ENCODE measurements around the gene LAG3. TPM values are rescaled to one million over a fixed set of nuclear protein-coding genes. Genes with fewer than 3 reads are reported as not detected.
"Not testable (repeated sequence)": the region's sequence is repeated elsewhere in the genome, so short reads cannot be mapped to it uniquely, and the experiment has no call there.

LAG3 gene
- total and polyA plus RNA-seq, 2 experiments from 2014 or later = 3.7 to 4.7 TPM

- H3K27me3 ChIP-seq (ENCODE audit: insufficient read depth) = no peaks in the 10 kb centered on the region
- Mint-ChIP-seq H3K9me3 (no peaks in the 10 kb centered on the region), H3K27me3 (ENCODE audit: insufficient read depth, low read depth, poor library complexity) (peaks cover 10% of the 10 kb centered on the region), H3K4me1 (peaks cover 7% of the 10 kb centered on the region; the same call in 2 of the 3 replicates), H3K27ac (peak overlapping the region; percentile 93), H3K36me3 (ENCODE audit: low read depth) (peaks cover 9% of the 10 kb centered on the region), H3K4me3 (no peak overlapping the region)
- H3F3A ChIP-seq (replicated peaks; ENCODE audit: low read depth) = 0 out of 2 replicates have a peak, but pooled peaks cover 3% of the 10 kb centered on the region
- H3K4me3 ChIP-seq = no peak overlapping the region
- ATAC-seq (peak; percentile 99), DNase-seq (ENCODE audit: low spot score) (peak; percentile 66)
- no peak overlapping the region for H2AFZ ChIP-seq
- H4K20me1 ChIP-seq (replicated peaks; ENCODE audit: insufficient read depth) = 0 out of 2 replicates have a peak, but pooled peaks cover 2% of the 10 kb centered on the region
- no peaks in the 10 kb centered on the region for H3K36me3 ChIP-seq (ENCODE audit: insufficient read depth)
- no peak overlapping the region for H3K4me2 ChIP-seq
- H3K79me2 ChIP-seq (replicated peaks; ENCODE audit: insufficient read depth) = no peaks in the 10 kb centered on the region
- no peaks in the 10 kb centered on the region for H3K4me1 ChIP-seq (ENCODE audit: insufficient read depth)
- H3K9me2 ChIP-seq (ENCODE audit: insufficient read depth) = no peaks in the 10 kb centered on the region
- no peak for TF ChIP-seq POLR2AphosphoS5 (IDR thresholded peaks at IDR 0.05; ENCODE audit: low read depth)
- peak; percentile 71 to 72 for TF ChIP-seq CTCF (conservative IDR thresholded peaks at IDR 0.05; ENCODE audit: low read depth in 2 of 2)
- no peak for TF ChIP-seq ZNF114 (CRISPR knock-in tag; IDR thresholded peaks at IDR 0.05)
- H3K27ac ChIP-seq (ENCODE audit: low read depth) = peak overlapping the region; percentile 2; the same call in 1 of the 2 replicates
These were observed 36.7 kb upstream of the LAG3 start for GRCh38 chr12:6735448-6736191.

GRCh38 chr12:6736754-6737153 is 35.6 kb upstream of the LAG3 start:
- Histone ChIP-seq H3K27ac (ENCODE audit: low read depth) (no peak overlapping the region), H3K4me2 (no peak overlapping the region), H3K9me2 (ENCODE audit: insufficient read depth) (no peaks in the 10 kb centered on the region), H2AFZ (no peak overlapping the region), H3K4me3 (no peak overlapping the region), H3K27me3 (ENCODE audit: insufficient read depth) (no peaks in the 10 kb centered on the region), H3K4me1 (ENCODE audit: insufficient read depth) (no peaks in the 10 kb centered on the region), H4K20me1 (replicated peaks; ENCODE audit: insufficient read depth) (0 out of 2 replicates have a peak, but pooled peaks cover 2% of the 10 kb centered on the region), H3K79me2 (replicated peaks; ENCODE audit: insufficient read depth) (no peaks in the 10 kb centered on the region), H3K36me3 (ENCODE audit: insufficient read depth) (no peaks in the 10 kb centered on the region), H3F3A (replicated peaks; ENCODE audit: low read depth) (0 out of 2 replicates have a peak, but pooled peaks cover 5% of the 10 kb centered on the region)
- no peak for DNase-seq (ENCODE audit: low spot score)
- no peak overlapping the region for H3K4me3 Mint-ChIP-seq
- H3K4me1 Mint-ChIP-seq = peaks cover 7% of the 10 kb centered on the region
- TF ChIP-seq ZNF462 (CRISPR knock-in tag; IDR thresholded peaks at IDR 0.05) (no peak), CREB1 (CRISPR knock-in tag; IDR thresholded peaks at IDR 0.05; ENCODE audit: low read depth) (no peak), EZH2 (IDR thresholded peaks at IDR 0.05; ENCODE audit: low read depth, unreplicated experiment) (no peak)
- no peak overlapping the region for H3K27ac Mint-ChIP-seq
- no peak for ATAC-seq
- H3K36me3 Mint-ChIP-seq (ENCODE audit: low read depth) = no peaks in the 10 kb centered on the region; the same call in 2 of the 3 replicates
- peaks cover 4% of the 10 kb centered on the region for H3K27me3 Mint-ChIP-seq (ENCODE audit: insufficient read depth, low read depth, poor library complexity)
- H3K9me3 Mint-ChIP-seq = no peaks in the 10 kb centered on the region

- H4K20me1 ChIP-seq (replicated peaks; ENCODE audit: insufficient read depth); DNase-seq (ENCODE audit: low spot score); H3K9me3 Mint-ChIP-seq; H3K4me3 Mint-ChIP-seq; H3F3A ChIP-seq (replicated peaks; ENCODE audit: low read depth); H3K9me2 ChIP-seq (ENCODE audit: insufficient read depth); H3K27ac Mint-ChIP-seq; H3K4me3 ChIP-seq; H3K4me1 Mint-ChIP-seq; H3K79me2 ChIP-seq (replicated peaks; ENCODE audit: insufficient read depth); ATAC-seq; H3K4me2 ChIP-seq; H3K36me3 ChIP-seq (ENCODE audit: insufficient read depth); H3K27ac ChIP-seq (ENCODE audit: low read depth); H2AFZ ChIP-seq; H3K27me3 ChIP-seq (ENCODE audit: insufficient read depth); H3K27me3 Mint-ChIP-seq (ENCODE audit: insufficient read depth, low read depth, poor library complexity); H3K4me1 ChIP-seq (ENCODE audit: insufficient read depth): not testable (repeated sequence)
- H3K36me3 Mint-ChIP-seq (ENCODE audit: low read depth) = peaks cover 20% of the 10 kb centered on the region
These were observed 30.2 kb upstream of the LAG3 start for GRCh38 chr12:6742080-6742479.
